ENCODE results near the gene ANKRD10.

DNA sequence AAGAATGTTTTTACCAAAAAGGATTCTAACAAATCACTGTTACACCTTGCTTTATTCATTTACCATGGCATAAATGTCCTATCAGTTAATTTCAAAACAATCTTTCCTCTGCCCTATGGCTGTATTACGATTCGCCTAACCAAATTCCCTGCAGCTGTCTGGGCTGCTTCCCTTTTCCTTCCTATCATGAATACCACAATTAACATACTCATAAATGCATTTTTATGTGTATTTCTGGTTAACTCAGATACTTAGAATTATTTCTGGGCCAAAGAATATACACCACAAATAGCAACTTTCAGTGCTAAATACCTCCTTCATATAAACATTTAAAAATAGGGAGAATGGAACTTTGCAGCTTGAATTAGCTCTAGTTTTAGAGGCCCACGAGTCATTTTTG lies 30.4 kb downstream of the ANKRD10 start:
- TF ChIP-seq, protein P1, sequence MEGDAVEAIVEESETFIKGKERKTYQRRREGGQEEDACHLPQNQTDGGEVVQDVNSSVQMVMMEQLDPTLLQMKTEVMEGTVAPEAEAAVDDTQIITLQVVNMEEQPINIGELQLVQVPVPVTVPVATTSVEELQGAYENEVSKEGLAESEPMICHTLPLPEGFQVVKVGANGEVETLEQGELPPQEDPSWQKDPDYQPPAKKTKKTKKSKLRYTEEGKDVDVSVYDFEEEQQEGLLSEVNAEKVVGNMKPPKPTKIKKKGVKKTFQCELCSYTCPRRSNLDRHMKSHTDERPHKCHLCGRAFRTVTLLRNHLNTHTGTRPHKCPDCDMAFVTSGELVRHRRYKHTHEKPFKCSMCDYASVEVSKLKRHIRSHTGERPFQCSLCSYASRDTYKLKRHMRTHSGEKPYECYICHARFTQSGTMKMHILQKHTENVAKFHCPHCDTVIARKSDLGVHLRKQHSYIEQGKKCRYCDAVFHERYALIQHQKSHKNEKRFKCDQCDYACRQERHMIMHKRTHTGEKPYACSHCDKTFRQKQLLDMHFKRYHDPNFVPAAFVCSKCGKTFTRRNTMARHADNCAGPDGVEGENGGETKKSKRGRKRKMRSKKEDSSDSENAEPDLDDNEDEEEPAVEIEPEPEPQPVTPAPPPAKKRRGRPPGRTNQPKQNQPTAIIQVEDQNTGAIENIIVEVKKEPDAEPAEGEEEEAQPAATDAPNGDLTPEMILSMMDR (IDR thresholded peaks at IDR 0.05; ENCODE audit: borderline replicate concordance, extremely low read depth, low read length, poor library complexity, severe bottlenecking) = no peak
- no peak for TF ChIP-seq EZH2 (IDR thresholded peaks at IDR 0.05; ENCODE audit: borderline replicate concordance, low read depth, low read length, severe bottlenecking)
